Fibroblast of the aortic adventitia (primary cell): ENCODE data around the gene LRRC8D. TPM values are rescaled to one million over a fixed set of nuclear protein-coding genes. Genes with fewer than 3 reads are reported as not detected.

Experiments
- DNase-seq: peaks from one replicate; pipeline ENCODE4 v3.0.0-alpha.2; 2010; ENCODE audit warnings: low read depth
- H3K4me3 ChIP-seq: 2 replicates; pipeline ENCODE4 v1.5.1; 2011; ENCODE audit warnings: low read depth, mild to moderate bottlenecking, control low read depth, low read length, moderate library complexity
- total RNA-seq: library from RNA; depleted of rRNA; stranded (reverse); fragments of >200 nt; gene quantifications from 2 replicates; pipeline ENCODE4 v1.2.3, GENCODE V29; 2012; ENCODE audit warnings: low replicate concordance
- TF ChIP-seq, protein P1 (sequence below): IDR thresholded peaks from 2 replicates; pipeline ENCODE4 v1.5.1; 2011; ENCODE audit warnings: mild to moderate bottlenecking, low read length, control low read depth, inconsistent platforms; ENCODE audit not compliant: insufficient read depth

Gene LRRC8D
- total RNA-seq, 1 donor, result 45.6 TPM

DNA sequence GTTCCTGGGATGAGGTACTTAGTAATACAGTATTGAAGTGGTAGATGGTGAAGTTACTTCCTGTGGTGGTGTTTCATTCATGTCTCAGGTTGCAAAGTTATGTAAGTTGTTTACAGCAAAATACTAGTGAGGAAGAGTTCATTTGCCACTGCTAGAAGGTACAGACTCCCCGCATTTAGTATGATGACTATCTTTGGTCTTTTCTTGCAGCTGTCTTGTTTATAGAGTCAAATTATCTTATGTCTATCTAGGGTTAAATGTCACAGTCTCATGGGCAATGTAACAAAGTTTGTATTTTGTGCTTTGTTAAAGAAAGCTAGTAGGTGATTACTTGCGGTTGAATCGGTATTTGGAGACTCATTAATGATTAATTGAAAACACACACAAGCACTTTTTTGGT, 50.2 kb downstream of the LRRC8D start:
- no peak overlapping the region for H3K4me3 ChIP-seq
- DNase-seq, result no peak
- TF ChIP-seq, protein P1, sequence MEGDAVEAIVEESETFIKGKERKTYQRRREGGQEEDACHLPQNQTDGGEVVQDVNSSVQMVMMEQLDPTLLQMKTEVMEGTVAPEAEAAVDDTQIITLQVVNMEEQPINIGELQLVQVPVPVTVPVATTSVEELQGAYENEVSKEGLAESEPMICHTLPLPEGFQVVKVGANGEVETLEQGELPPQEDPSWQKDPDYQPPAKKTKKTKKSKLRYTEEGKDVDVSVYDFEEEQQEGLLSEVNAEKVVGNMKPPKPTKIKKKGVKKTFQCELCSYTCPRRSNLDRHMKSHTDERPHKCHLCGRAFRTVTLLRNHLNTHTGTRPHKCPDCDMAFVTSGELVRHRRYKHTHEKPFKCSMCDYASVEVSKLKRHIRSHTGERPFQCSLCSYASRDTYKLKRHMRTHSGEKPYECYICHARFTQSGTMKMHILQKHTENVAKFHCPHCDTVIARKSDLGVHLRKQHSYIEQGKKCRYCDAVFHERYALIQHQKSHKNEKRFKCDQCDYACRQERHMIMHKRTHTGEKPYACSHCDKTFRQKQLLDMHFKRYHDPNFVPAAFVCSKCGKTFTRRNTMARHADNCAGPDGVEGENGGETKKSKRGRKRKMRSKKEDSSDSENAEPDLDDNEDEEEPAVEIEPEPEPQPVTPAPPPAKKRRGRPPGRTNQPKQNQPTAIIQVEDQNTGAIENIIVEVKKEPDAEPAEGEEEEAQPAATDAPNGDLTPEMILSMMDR, result no peak

DNA sequence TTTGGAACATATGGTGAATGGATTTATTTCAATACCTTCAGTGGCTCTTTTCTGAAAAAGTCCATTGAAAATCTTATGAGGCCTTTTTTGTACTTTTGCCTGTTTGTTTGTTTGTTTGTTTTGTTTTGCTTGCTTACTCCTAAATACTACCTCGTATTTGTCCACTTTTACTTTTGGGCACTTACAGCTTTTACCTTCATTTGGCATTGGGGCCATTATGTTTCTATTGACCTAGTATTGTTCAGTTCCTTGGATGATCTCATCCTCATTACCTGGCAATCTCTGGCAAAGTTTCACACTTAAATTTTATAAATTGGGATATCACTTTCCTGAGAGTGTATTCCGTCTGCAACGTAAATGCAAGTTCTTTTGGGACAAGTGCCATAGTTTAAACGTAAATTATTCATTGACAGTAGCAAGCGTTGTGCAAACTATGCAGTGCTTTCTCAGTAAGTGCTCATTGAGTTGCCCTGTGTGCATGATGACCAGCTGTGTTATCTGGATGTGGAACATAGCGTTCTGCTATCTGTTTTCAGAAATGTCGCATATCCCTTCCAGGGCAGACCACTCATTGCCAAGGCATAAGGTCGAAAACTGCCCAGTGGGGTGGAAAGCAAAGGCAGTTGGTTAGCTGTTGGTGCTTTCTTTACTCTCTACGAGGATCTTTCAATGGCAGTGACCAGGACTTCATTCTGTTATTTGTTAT, 51.1 kb downstream of the LRRC8D start:
- DNase-seq, result no peak
- TF ChIP-seq, protein P1, result no peak
- no peak overlapping the region for H3K4me3 ChIP-seq

- DNase-seq, result no peak
- TF ChIP-seq, protein P1, result no peak
- H3K4me3 ChIP-seq, result no peak overlapping the region
Observed at GRCh38 chr1:89872567-89872966, 51.7 kb downstream of the LRRC8D start.

- TF ChIP-seq, protein P1, result no peak
- no peak for DNase-seq
- H3K4me3 ChIP-seq, result no peak overlapping the region
Observed at GRCh38 chr1:89873288-89873687, 52.5 kb downstream of the LRRC8D start.

GRCh38 chr1:89873770-89874169, 52.9 kb downstream of the LRRC8D start:
- DNase-seq, result peak; percentile 80
- TF ChIP-seq, protein P1, result no peak
- no peak overlapping the region for H3K4me3 ChIP-seq

DNA sequence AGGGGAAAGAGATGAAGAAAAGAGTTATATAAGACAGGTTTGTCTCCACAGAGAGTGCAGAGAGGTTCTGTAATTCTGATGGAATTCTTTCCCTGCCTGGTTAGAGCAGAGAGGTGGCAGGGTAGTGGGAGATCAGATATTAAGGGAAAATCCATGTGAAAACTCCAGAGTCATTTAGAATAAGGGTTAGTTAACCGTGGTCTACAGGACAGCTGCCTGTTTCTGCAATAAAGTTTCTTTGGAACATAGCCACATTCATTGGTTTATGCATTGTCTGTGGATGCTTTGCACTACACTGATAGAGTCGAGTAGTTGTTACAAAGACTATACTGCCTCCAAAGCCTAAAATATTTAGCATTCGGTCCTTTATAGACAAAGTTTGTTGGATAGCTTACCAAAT, 55.6 kb downstream of the LRRC8D start:
- H3K4me3 ChIP-seq, result no peak overlapping the region
- TF ChIP-seq, protein P1, result no peak
- no peak for DNase-seq

- no peak for DNase-seq
- TF ChIP-seq, protein P1, result no peak
- no peak overlapping the region for H3K4me3 ChIP-seq
Observed at GRCh38 chr1:89877756-89878155, 56.9 kb downstream of the LRRC8D start.
